Vagina (tissue), 2 donors: ENCODE results near the gene TM9SF3.

ENCODE experiments used
- CTCF ChIP-seq, 3 experiments: fragments of 450-650 bp in 2 of 3; fragments of 200-600 bp in 1 of 3; sonication (generic) in 1 of 3; IDR thresholded peaks; one replicate each; pipeline ENCODE4 v1.5.1; 2017 to 2019; ENCODE audit warnings: antibody characterized with exemption in 3 of 3, mild to moderate bottlenecking in 2 of 3, moderate library complexity in 2 of 3
- POLR2A ChIP-seq, 2 donors: fragments of 450-650 bp; IDR thresholded peaks; one replicate each; pipeline ENCODE4 v1.6.1; 2017; ENCODE audit warnings: antibody characterized with exemption in 2 of 2, mild to moderate bottlenecking in 2 of 2, moderate library complexity in 2 of 2
- POLR2AphosphoS5 ChIP-seq, 2 donors: sonication (generic); formaldehyde crosslinking; IDR thresholded peaks; one replicate each; pipeline ENCODE4 v1.9.0; 2017; ENCODE audit warnings: antibody characterized with exemption in 2 of 2, mild to moderate bottlenecking in 2 of 2, low read depth in 1 of 2; ENCODE audit not compliant: insufficient read depth in 1 of 2

DNA sequence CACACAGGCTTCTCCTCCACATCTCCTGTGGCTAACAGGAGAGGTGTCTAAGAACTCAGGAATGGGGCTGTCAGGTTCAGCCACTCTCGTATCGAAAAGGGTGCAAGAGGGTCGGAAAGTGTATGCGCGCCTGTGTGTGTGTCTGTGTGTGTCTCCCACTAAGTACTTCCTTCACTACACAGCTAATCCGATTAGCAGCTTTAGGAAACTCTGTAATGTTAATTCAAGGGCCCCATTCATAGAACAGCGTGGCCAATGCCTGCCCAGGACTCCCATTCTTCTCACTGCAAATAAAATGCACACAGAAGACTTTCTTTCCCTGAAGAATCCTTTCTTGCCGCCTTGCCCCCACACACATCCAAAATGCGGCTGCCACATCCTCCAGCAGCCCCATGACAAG is 112.9 kb downstream of the TM9SF3 start:
- TF ChIP-seq CTCF (IDR thresholded peaks at IDR 0.05) (no peak), POLR2AphosphoS5 (IDR thresholded peaks at IDR 0.05; ENCODE audit: insufficient read depth in 1 of 2, low read depth in 1 of 2) (no peak), POLR2A (IDR thresholded peaks at IDR 0.05) (no peak)
